SH-SY5Y (cell line): ENCODE measurements around the gene SND1.

Experiments
- GATA2 ChIP-seq: IDR thresholded peaks from 2 replicates; pipeline ENCODE4 v1.6.1; 2011; ENCODE audit warnings: mild to moderate bottlenecking, low read depth, low read length
- GATA3 ChIP-seq: IDR thresholded peaks from 2 replicates; pipeline ENCODE4 v1.6.1; 2011; ENCODE audit warnings: low read depth, mild to moderate bottlenecking, low read length, moderate library complexity

- TF ChIP-seq GATA3 (no peak), GATA2 (no peak)
Observed at GRCh38 chr7:127794551-127794950, 142.6 kb downstream of the SND1 start.
